Aorta (tissue), 5 donors: ENCODE data around the gene ANKFY1. TPM values are rescaled to one million over a fixed set of nuclear protein-coding genes. Genes with fewer than 3 reads are reported as not detected.
A peak's percentile ranks its signal among the peaks of the same experiment; 100 is the strongest.
"Not testable (repeated sequence)": the region's sequence is repeated elsewhere in the genome, so short reads cannot be mapped to it uniquely, and the experiment has no call there.

Source experiments
- ATAC-seq: fragments of 200-7000 bp; cut with Tn5 transposase; one replicate; pipeline ENCODE4 v1.9.1; 2022; ENCODE audit warnings: moderate library complexity; ENCODE audit not compliant: low FRiP score
- DNase-seq, 2 donors: peaks; one replicate each; pipeline ENCODE4 v3.0.0-alpha.2; 2020
- H3K27ac ChIP-seq, 2 donors: one replicate each; pipeline ENCODE4 v1.5.1; 2013; ENCODE audit warnings: low read length in 2 of 2, mild to moderate bottlenecking in 2 of 2, moderate library complexity in 2 of 2, control low read depth in 1 of 2, inconsistent platforms in 1 of 2, low read depth in 1 of 2
- H3K27me3 ChIP-seq, 2 donors: one replicate each; pipeline ENCODE4 v1.6.1; 2013; ENCODE audit warnings: control low read depth in 1 of 2, low read length in 1 of 2, mild to moderate bottlenecking in 1 of 2, moderate library complexity in 1 of 2; ENCODE audit not compliant: insufficient read depth in 2 of 2, control insufficient read depth in 1 of 2
- H3K36me3 ChIP-seq, 2 donors: one replicate each; pipeline ENCODE4 v1.6.1; 2013; ENCODE audit warnings: control low read depth in 1 of 2, low read length in 1 of 2, mild to moderate bottlenecking in 1 of 2; ENCODE audit not compliant: insufficient read depth in 2 of 2, control insufficient read depth in 1 of 2
- H3K4me1 ChIP-seq, 2 donors: one replicate each; pipeline ENCODE4 v1.6.1; 2013; ENCODE audit warnings: low read length in 2 of 2, control low read depth in 1 of 2, mild to moderate bottlenecking in 1 of 2, moderate library complexity in 1 of 2; ENCODE audit not compliant: insufficient read depth in 2 of 2, control insufficient read depth in 1 of 2
- H3K4me3 ChIP-seq, 2 donors: one replicate each; pipeline ENCODE4 v1.5.1; 2013; ENCODE audit warnings: low read length in 2 of 2, control low read depth in 1 of 2, mild to moderate bottlenecking in 1 of 2
- H3K9me3 ChIP-seq: one replicate; pipeline ENCODE4 v1.6.1; 2013; ENCODE audit warnings: mild to moderate bottlenecking, low read length; ENCODE audit not compliant: control insufficient read depth
- WGBS, 2 donors: extraction: QIAGEN DNeasy Blood & Tissue Kit; methylation state at CpG; one replicate each; pipeline ENCODE4 v1.1.7; 2013; 5-methylcytosine and 5-hydroxymethylcytosine counted together
- intact Hi-C, 2 donors: fragments of 100-400 bp; cut with DNase I; formaldehyde crosslinking; loops; one replicate each; pipeline versions ENCODE4 v1.14.2 to v1.15.0; 2022
- polyA plus RNA-seq, 2 donors: library from polyadenylated mRNA; stranded (reverse); fragments of 200-250 nt; gene quantifications; one replicate each; pipeline ENCODE4 v1.2.3, GENCODE V29; 2013
- total RNA-seq, 2 donors: library from RNA; stranded (reverse); fragmentation: NEBNext Ultra II Directional; extraction: Animal tissue kit (Norgen Biotek cat#: 25700); gene quantifications; one replicate each; pipeline ENCODE4 v1.2.1, GENCODE V29; 2021
- donor health status: healthy with polysubstance abuse.
- donor health status: Bipolar disorder and iron deficiency.
- donor health status: DM: no; HTN: no; CAD: no.
- donor health status: DM: no; HTN: no; CAD: no.
- donor health status: DM: yes; HTN: yes; CAD: no.

Gene ANKFY1
- total and polyA plus RNA-seq, 4 donors = 4.5 to 71.6 (median 37.7) TPM

DNA sequence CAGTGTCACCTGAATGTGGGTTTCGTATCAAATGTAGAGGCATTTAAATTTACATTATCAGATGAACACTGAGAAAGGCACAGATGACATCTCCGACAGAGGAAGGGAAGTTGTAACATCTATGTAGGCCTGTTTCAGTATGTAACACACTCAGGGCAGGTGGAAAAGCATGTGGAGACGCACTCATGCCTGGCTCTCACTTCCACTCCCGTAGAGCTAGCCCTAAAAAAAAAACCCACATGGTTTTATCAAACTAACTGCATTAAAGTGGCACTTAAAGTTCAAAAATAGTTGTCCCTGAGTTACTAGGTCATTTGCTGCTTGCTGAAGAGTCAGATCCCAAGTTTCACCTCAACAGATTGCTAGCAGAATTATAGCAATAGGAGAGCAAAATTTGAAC lies 6.1 kb upstream of the ANKFY1 start:
- Histone ChIP-seq H3K36me3 (no peaks in the 10 kb centered on the region), H3K4me3 (no peak overlapping the region), H3K27me3 (no peaks in the 10 kb centered on the region), H3K4me1 (peaks cover 2 to 5% of the 10 kb centered on the region in 2 donors), H3K9me3 (no peaks in the 10 kb centered on the region), H3K27ac (no peak overlapping the region)
- DNase-seq (no peak), ATAC-seq (no peak)
- intact Hi-C loops = no loop called here
- WGBS, 2 donors = 86 to 88% methylated on average over 4 of the region's 4 CpGs

DNA sequence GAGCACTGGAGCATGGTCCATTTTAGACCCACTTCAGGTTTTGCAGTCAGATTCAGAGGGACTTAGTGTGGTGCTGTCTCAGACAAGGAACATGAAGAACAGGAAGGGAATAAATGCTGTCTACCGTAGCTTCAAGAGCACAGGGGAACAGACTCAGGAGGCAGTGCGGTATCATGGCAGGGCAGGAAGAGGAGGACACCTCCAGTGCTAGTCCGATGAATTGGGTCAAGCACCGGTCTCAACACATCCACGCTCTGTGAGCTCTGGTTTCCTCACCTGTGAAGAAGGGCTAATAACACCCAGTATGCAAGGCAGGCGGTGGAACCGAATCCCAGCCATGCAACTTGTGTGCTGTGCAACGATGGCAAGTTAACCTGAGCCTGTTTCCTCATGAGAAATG lies 3.6 kb upstream of the ANKFY1 start:
- WGBS, 2 donors = 97% methylated on average over 8 of the region's 8 CpGs

DNA sequence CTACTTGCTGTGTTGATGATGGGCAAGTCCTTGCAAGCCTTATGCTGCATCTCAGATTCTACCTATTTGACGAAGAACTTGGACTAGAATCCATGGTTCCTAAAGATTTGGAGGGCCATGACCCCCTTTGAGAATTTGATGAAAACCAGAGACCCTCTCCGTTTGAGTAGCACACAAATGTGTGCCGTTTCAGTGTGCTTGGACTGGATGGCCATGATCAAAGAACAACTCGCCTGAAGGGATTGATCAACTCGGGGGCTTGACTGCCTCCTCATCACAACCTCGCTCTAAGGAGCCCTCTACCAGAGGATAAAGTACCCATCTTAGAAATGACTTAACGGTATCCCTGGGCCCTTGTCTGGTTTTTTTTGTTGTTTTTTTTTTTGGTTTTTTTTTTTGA lies 2.8 kb upstream of the ANKFY1 start:
- DNase-seq = no peak
- H3K9me3 ChIP-seq = no peaks in the 10 kb centered on the region
- no peak overlapping the region for H3K4me3 ChIP-seq
- H3K4me1 ChIP-seq = peaks cover 2 to 5% of the 10 kb centered on the region in 2 donors
- no peaks in the 10 kb centered on the region for H3K27me3 ChIP-seq
- H3K27ac ChIP-seq = no peak overlapping the region
- no peak for ATAC-seq
- no peaks in the 10 kb centered on the region for H3K36me3 ChIP-seq
- intact Hi-C loops = no loop called here
- 79 to 91% methylated on average over 7 of the region's 7 CpGs for WGBS, 2 donors

More for the DNA sequence above, 3.6 kb upstream of the ANKFY1 start:
- ATAC-seq (no peak), DNase-seq (no peak)
- H3K4me1 ChIP-seq = peaks cover 2 to 5% of the 10 kb centered on the region in 2 donors
- H3K9me3 ChIP-seq = no peaks in the 10 kb centered on the region
- intact Hi-C loops = no loop called here
- H3K27ac ChIP-seq = no peak overlapping the region
- H3K36me3 ChIP-seq = no peaks in the 10 kb centered on the region
- H3K4me3 ChIP-seq = no peak overlapping the region
- no peaks in the 10 kb centered on the region for H3K27me3 ChIP-seq

DNA sequence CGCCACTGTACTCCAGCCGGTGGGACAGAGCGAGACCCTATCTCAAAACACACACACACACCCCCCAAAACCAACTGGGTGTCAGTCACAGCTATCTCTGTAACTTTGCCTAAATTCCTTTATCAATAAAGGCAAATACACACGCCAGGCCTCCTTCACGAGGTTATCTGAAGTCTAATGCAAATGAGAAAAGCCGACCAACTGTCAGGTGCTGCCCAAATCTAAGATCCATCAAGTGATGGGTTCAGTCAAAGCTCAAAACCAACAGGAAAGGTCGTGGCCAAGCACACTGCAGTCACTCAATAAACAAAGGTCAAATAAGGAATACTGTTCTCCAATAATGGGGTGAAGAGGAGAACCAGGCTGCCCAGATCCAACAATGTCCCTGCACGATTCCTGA lies 1.1 kb downstream of the ANKFY1 start:
- DNase-seq = no peak
- 46 to 48% methylated on average over 8 of the region's 8 CpGs for WGBS, 2 donors
- Histone ChIP-seq H3K4me3 (peak overlapping the region; percentile 87 to 91), H3K27ac (no peak overlapping the region), H3K4me1 (peaks cover 0 to 2% of the 10 kb centered on the region in 2 donors), H3K27me3 (no peaks in the 10 kb centered on the region), H3K9me3 (no peaks in the 10 kb centered on the region), H3K36me3 (peaks cover 0 to 2% of the 10 kb centered on the region in 2 donors)
- intact Hi-C loops = loop anchor here (2.0 to 5.0 kb wide), 2 partner anchors 45 to 48 kb away; no protein-coding TSS in a partner anchor
- no peak for ATAC-seq

DNA sequence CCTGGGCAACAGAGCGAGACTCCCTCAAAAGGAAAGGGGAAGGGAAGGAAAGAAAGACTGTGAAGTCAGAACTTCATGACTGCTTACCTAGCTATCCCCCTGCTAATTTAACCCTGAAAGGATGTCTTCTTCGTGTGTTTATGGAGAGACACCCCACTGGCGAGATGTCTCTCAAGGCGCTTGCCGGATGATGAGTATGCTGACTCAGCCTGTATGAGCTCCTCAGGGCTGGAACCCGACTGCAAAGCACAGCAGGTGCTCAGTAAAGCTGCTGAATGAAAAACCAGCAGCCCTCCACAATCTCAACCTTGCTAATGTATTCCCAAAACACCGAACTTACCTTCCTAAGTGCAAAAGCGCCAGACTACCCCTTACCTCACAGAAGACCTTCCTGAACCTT lies 2.3 kb downstream of the ANKFY1 start:
- ATAC-seq (no peak), DNase-seq (no peak)
- 90 to 92% methylated on average over 8 of the region's 8 CpGs for WGBS, 2 donors
- Histone ChIP-seq H3K27me3 (no peaks in the 10 kb centered on the region), H3K27ac (no peak overlapping the region), H3K4me1 (peaks cover 0 to 2% of the 10 kb centered on the region in 2 donors), H3K4me3 (no peak overlapping the region), H3K9me3 (no peaks in the 10 kb centered on the region), H3K36me3 (peaks cover 0 to 2% of the 10 kb centered on the region in 2 donors)
- intact Hi-C loops = loop anchor here in 1 of 2 donors (5.0 kb wide), 1 partner anchor 44 kb away; no protein-coding TSS in a partner anchor

- intact Hi-C loops = no loop called here
- Histone ChIP-seq H3K27ac (no peak overlapping the region), H3K27me3 (no peaks in the 10 kb centered on the region), H3K36me3 (peaks cover 0 to 2% of the 10 kb centered on the region in 2 donors), H3K4me1 (no peaks in the 10 kb centered on the region), H3K4me3 (no peak overlapping the region), H3K9me3 (no peaks in the 10 kb centered on the region)
- DNase-seq (no peak), ATAC-seq (no peak)
- WGBS, 2 donors = 97 to 100% methylated on average over 3 of the region's 3 CpGs
Observed at GRCh38 chr17:4258867-4259266, 4.9 kb downstream of the ANKFY1 start.

DNA sequence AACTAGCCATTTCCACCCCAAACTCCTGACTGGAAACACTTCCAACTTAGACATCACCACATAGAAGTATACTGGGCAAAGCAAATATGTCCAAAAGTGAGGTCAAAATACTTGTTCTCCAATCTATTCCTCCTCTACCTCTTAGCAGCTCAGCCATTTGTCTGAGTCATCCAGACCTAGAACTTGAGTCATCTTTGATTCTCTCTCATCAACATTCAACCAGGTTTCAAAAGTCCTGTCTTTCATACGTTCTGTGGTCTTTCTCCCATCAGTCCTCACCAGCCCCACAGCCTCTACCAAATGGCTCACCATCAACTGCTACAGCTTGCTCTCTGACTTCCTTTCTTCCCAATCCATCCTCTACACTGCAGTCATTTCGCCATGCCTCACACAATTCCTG lies 6.8 kb downstream of the ANKFY1 start:
- H3K4me3 ChIP-seq = no peak overlapping the region
- intact Hi-C loops = no loop called here
- no peaks in the 10 kb centered on the region for H3K27me3 ChIP-seq
- H3K4me1 ChIP-seq = no peaks in the 10 kb centered on the region
- ATAC-seq (no peak), DNase-seq (no peak)
- 87 to 88% methylated on average over 2 of the region's 2 CpGs for WGBS, 2 donors
- no peaks in the 10 kb centered on the region for H3K9me3 ChIP-seq
- peaks cover 0 to 2% of the 10 kb centered on the region in 2 donors for H3K36me3 ChIP-seq
- no peak overlapping the region for H3K27ac ChIP-seq

- H3K4me1 ChIP-seq, H3K27me3 ChIP-seq, DNase-seq, H3K27ac ChIP-seq, H3K4me3 ChIP-seq, H3K9me3 ChIP-seq, H3K36me3 ChIP-seq, intact Hi-C loops, ATAC-seq: not testable (repeated sequence)
- WGBS, 2 donors = 95% methylated on average over 6 of the region's 6 CpGs
Observed at GRCh38 chr17:4255271-4255670, 8.5 kb downstream of the ANKFY1 start.

- Histone ChIP-seq H3K4me1 (peaks cover 1 to 7% of the 10 kb centered on the region in 2 donors), H3K27ac (peak overlapping the region in 1 of 2 donors; percentile 47), H3K27me3 (no peaks in the 10 kb centered on the region), H3K9me3 (no peaks in the 10 kb centered on the region), H3K4me3 (no peak overlapping the region), H3K36me3 (no peaks in the 10 kb centered on the region)
- DNase-seq (no peak), ATAC-seq (no peak)
- 75 to 80% methylated on average over 2 of the region's 2 CpGs for WGBS, 2 donors
- intact Hi-C loops = no loop called here
Observed at GRCh38 chr17:4250887-4251286, 12.9 kb downstream of the ANKFY1 start.
